ENCODE measurements around the gene SNTA1. TPM values are rescaled to one million over a fixed set of nuclear protein-coding genes. Genes with fewer than 3 reads are reported as not detected.

SNTA1 gene
- 2.2 TPM for polyA plus RNA-seq (2013, experiment 1 of 2)
- 2.7 TPM for polyA plus RNA-seq (2013, experiment 2 of 2)

DNA sequence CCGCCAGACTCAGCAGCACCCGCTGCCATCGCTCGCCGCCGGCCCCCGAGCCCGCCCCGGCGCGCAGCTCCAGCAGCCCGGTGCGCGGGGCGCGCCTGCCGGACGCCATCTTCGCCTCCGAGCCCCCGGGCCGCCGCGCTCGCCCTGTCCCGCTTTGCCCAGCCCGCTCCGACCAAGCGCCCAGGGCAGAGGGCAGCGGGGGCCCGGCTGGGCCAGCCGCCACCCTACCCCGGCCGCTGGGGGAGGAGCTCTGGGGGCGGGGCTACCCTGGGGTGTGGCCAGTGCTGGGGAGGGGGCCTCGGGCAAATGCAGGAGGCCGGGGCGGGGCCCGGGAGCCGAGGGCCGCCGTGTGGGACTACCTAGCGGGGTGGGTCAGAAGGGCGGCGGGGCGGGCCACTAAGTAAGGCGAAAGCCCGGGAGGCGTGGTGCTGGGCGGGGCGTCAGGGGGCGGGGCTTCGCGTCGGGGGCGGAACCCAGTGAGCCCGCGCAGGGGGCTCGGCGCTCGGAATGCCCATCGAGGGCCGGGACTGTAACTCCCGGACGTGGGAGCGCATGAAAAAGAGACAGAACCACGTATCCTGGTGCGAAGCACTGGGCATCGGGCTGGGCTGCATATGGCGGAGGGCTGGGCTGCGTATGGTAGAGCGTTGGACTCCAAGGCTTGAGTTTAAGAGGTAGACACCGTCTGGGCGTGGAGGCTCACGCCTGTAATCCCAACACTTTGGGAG lies at the start of gene SNTA1:
Gene SNTA1 (minus strand): TSS at position 252 of the 728 bp plus-strand sequence. CDS start 143 bp downstream, at position 109.
- no peak within 1 kb of the TSS for H3K18ac ChIP-seq (ENCODE audit: low read length)
- no peaks in the 10 kb centered on the region for H3K36me3 ChIP-seq (ENCODE audit: control insufficient read depth, insufficient read depth, low read length)
- no peak within 1 kb of the TSS for H4K8ac ChIP-seq (ENCODE audit: low read depth, low read length)
- no peak within 1 kb of the TSS for H3K23ac ChIP-seq (ENCODE audit: low read length)
- no peak within 1 kb of the TSS for H2BK120ac ChIP-seq (ENCODE audit: low read depth, low read length)
- no CpG with 5 or more reads among the region's 75 CpGs for WGBS (ENCODE audit: extremely low coverage, insufficient coverage, low lambda C conversion rate)
- H3K4me3 ChIP-seq (ENCODE audit: low read length): peak within 1 kb of the TSS; percentile 53
- no peak within 1 kb of the TSS for H2AK5ac ChIP-seq (ENCODE audit: low read length)
- H3K56ac ChIP-seq (ENCODE audit: low read length): peak within 1 kb of the TSS; percentile 80
- peak; percentile 95 for DNase-seq
- H3K4ac ChIP-seq (ENCODE audit: low read depth, low read length): no peak within 1 kb of the TSS
- peak within 1 kb of the TSS; percentile 82 for H3K4me2 ChIP-seq (ENCODE audit: low read length)
- no peak within 1 kb of the TSS for H2BK5ac ChIP-seq (ENCODE audit: low read length)
- no peaks in the 10 kb centered on the region for H3K79me2 ChIP-seq (ENCODE audit: control insufficient read depth, insufficient read depth, low read length)
- H2BK15ac ChIP-seq (replicated peaks; ENCODE audit: low read depth): no peak within 1 kb of the TSS
- no peaks in the 10 kb centered on the region for H3K27me3 ChIP-seq (ENCODE audit: insufficient read depth, low read length, poor library complexity)
- H3K27ac ChIP-seq (ENCODE audit: low read depth, low read length): no peak within 1 kb of the TSS
- no peaks in the 10 kb centered on the region for H3K79me1 ChIP-seq (ENCODE audit: low read length)
- H3K4me1 ChIP-seq (ENCODE audit: control insufficient read depth, low read depth, low read length): peaks cover 3% of the 10 kb centered on the region
- H3K9ac ChIP-seq (ENCODE audit: low read length): peak within 1 kb of the TSS; percentile 73
- no peak within 1 kb of the TSS for H4K5ac ChIP-seq (ENCODE audit: low read length)

DNA sequence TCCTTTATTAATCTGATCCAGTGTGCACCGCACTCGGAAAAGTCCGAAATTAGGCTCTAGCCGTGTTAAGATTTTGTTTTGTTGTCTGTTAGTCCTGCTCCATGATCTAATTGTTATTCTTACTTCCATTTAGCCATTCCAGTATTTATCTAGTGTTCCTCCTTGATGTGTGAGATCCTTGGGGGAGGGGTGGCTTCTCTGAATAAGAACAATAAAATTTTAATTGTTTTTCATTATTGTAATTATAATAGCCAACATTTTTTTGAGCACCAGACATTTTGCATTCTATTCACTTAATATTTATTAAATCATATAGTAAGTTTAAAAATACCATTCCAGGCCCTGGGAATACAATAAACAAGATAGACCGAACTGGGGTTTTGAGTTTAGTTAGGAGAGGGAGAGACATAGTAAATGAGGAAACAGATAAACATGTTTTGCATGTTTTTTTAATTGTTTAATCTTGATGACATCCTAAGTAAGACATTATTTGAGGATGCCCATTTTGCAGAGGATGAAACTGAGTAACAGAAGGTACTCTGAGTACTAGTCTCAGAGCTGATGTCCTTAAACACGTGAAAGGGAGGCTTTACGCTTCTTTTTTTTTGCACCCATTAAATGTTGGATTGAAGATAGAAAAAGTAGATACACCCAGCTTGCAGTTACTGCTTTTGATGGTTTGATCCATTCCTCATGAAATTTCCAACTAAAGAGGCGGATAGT lies 47.5 kb upstream of the SNTA1 start:
- Histone ChIP-seq H4K5ac (ENCODE audit: low read length) (no peak overlapping the region), H2BK5ac (ENCODE audit: low read length) (no peak overlapping the region), H3K4me1 (ENCODE audit: control insufficient read depth, low read depth, low read length) (peaks cover 3% of the 10 kb centered on the region), H3K23ac (ENCODE audit: low read length) (no peak overlapping the region), H4K8ac (ENCODE audit: low read depth, low read length) (no peak overlapping the region), H3K79me1 (ENCODE audit: low read length) (peaks cover 4% of the 10 kb centered on the region), H3K79me2 (ENCODE audit: control insufficient read depth, insufficient read depth, low read length) (peaks cover 3% of the 10 kb centered on the region), H3K9ac (ENCODE audit: low read length) (peak overlapping the region; percentile 82), H2BK15ac (replicated peaks; ENCODE audit: low read depth) (no peak overlapping the region), H3K27me3 (ENCODE audit: insufficient read depth, low read length, poor library complexity) (no peaks in the 10 kb centered on the region), H3K4me3 (ENCODE audit: low read length) (peak overlapping the region; percentile 58), H3K56ac (ENCODE audit: low read length) (peak overlapping the region; percentile 83), H2BK120ac (ENCODE audit: low read depth, low read length) (no peak overlapping the region), H3K36me3 (ENCODE audit: control insufficient read depth, insufficient read depth, low read length) (no peaks in the 10 kb centered on the region), H3K18ac (ENCODE audit: low read length) (no peak overlapping the region), H3K4ac (ENCODE audit: low read depth, low read length) (no peak overlapping the region), H3K27ac (ENCODE audit: low read depth, low read length) (no peak overlapping the region), H3K4me2 (ENCODE audit: low read length) (peak overlapping the region; percentile 94), H2AK5ac (ENCODE audit: low read length) (no peak overlapping the region)
- WGBS (ENCODE audit: extremely low coverage, insufficient coverage, low lambda C conversion rate): no CpG with 5 or more reads among the region's 8 CpGs
- no peak for DNase-seq

DNA sequence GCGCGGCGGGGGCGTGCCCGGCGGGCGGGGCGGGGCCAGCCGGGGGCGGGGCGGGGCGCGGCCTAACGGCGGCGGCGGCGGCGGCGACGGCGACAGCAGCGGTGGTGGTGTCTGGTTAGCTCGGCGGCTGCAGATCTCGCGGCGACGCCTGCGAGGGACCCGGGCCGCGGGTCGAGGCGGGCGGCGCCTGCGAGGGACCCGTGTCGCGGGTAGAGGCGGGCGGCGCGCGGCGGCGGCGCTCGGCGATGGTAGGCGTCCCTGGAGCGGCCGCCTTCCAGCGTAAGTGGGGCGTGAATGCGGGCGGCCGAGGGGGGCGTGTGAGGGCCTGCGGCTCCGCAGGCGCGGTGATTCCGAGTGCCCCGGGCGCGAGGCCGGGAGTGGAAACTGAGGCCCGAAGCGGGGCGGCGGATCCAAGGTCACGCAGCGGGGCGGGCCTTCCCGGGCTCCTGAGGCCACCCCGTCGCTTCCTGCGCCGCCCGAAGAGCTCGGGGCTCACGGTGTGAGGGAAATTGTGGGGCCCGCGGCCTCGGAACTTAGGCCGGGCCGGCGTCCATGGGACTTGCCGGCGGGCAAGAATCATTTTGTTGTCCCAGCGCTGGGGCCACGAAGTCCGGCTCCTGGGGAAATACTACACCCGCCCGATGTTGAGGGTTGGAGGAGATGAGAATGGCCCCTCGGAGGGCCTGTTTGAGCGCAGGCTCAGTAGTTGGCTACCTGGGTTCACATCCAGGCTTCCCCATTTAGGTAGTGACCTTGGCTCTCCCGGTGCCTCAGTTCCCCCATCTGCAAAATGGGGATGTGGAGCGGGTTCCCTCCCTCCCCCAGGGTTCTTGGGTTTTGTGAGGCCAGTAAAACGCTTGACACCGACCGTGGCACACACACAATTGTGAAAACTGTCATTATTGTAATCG lies 46.7 kb upstream of the SNTA1 start, which contains the start of gene CBFA2T2:
Gene CBFA2T2 (plus strand): TSS at position 74 of the 911 bp plus-strand sequence. CDS start 172 bp downstream, at position 246.
- H3K27ac ChIP-seq (ENCODE audit: low read depth, low read length): peak within 1 kb of the TSS; percentile 83
- peaks cover 3% of the 10 kb centered on the region for H3K4me1 ChIP-seq (ENCODE audit: control insufficient read depth, low read depth, low read length)
- peaks cover 4% of the 10 kb centered on the region for H3K79me1 ChIP-seq (ENCODE audit: low read length)
- no peak within 1 kb of the TSS for H3K23ac ChIP-seq (ENCODE audit: low read length)
- peak within 1 kb of the TSS; percentile 88 for H4K8ac ChIP-seq (ENCODE audit: low read depth, low read length)
- H3K36me3 ChIP-seq (ENCODE audit: control insufficient read depth, insufficient read depth, low read length): no peaks in the 10 kb centered on the region
- H2AK5ac ChIP-seq (ENCODE audit: low read length): no peak within 1 kb of the TSS
- H2BK5ac ChIP-seq (ENCODE audit: low read length): no peak within 1 kb of the TSS
- DNase-seq: no peak
- H3K9ac ChIP-seq (ENCODE audit: low read length): peak within 1 kb of the TSS; percentile 82
- H3K79me2 ChIP-seq (ENCODE audit: control insufficient read depth, insufficient read depth, low read length): peaks cover 3% of the 10 kb centered on the region
- no peak within 1 kb of the TSS for H2BK120ac ChIP-seq (ENCODE audit: low read depth, low read length)
- H3K56ac ChIP-seq (ENCODE audit: low read length): peak within 1 kb of the TSS; percentile 83
- no peak within 1 kb of the TSS for H2BK15ac ChIP-seq (replicated peaks; ENCODE audit: low read depth)
- peak within 1 kb of the TSS; percentile 8 for H3K4ac ChIP-seq (ENCODE audit: low read depth, low read length)
- peak within 1 kb of the TSS; percentile 81 for H3K18ac ChIP-seq (ENCODE audit: low read length)
- no CpG with 5 or more reads among the region's 105 CpGs for WGBS (ENCODE audit: extremely low coverage, insufficient coverage, low lambda C conversion rate)
- H4K5ac ChIP-seq (ENCODE audit: low read length): no peak within 1 kb of the TSS
- H3K27me3 ChIP-seq (ENCODE audit: insufficient read depth, low read length, poor library complexity): no peaks in the 10 kb centered on the region
- H3K4me3 ChIP-seq (ENCODE audit: low read length): peak within 1 kb of the TSS; percentile 58
- peak within 1 kb of the TSS; percentile 94 for H3K4me2 ChIP-seq (ENCODE audit: low read length)

DNA sequence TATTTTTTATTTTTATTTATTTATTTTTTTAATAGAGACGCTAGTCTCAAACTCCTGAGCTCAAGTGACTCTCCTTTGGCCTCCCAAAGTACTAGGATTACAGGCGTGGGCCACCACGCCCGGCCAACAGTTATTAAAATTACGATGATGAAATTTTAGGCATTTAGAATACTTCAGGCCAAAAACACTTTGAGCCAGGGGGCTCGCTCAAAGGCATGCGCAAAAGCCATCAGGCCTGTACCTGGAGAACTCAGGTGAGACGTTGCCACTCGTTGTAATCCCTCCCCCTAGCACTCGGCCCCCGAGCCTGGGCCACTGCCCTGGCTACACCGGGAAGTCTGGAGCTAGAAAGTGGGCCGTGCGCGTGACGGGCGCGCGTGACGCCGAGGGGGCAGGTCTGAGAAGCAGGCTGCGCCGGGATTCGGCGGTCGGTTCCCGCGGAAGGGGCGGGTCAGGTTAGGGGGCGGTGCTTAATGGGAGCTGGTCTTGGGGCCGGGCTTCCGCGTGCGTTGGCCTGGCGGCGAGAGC lies 46.0 kb upstream of the SNTA1 start:
- Histone ChIP-seq H4K5ac (ENCODE audit: low read length) (no peak overlapping the region), H3K27ac (ENCODE audit: low read depth, low read length) (no peak overlapping the region), H3K9ac (ENCODE audit: low read length) (peak overlapping the region; percentile 66), H2BK120ac (ENCODE audit: low read depth, low read length) (no peak overlapping the region), H3K18ac (ENCODE audit: low read length) (no peak overlapping the region), H3K23ac (ENCODE audit: low read length) (no peak overlapping the region), H2BK15ac (replicated peaks; ENCODE audit: low read depth) (no peak overlapping the region), H3K36me3 (ENCODE audit: control insufficient read depth, insufficient read depth, low read length) (no peaks in the 10 kb centered on the region), H3K4ac (ENCODE audit: low read depth, low read length) (peak overlapping the region; percentile 8), H2BK5ac (ENCODE audit: low read length) (no peak overlapping the region), H3K27me3 (ENCODE audit: insufficient read depth, low read length, poor library complexity) (no peaks in the 10 kb centered on the region), H3K79me1 (ENCODE audit: low read length) (peaks cover 4% of the 10 kb centered on the region), H2AK5ac (ENCODE audit: low read length) (no peak overlapping the region), H4K8ac (ENCODE audit: low read depth, low read length) (peak overlapping the region; percentile 88), H3K4me3 (ENCODE audit: low read length) (peak overlapping the region; percentile 14), H3K79me2 (ENCODE audit: control insufficient read depth, insufficient read depth, low read length) (peaks cover 3% of the 10 kb centered on the region), H3K4me2 (ENCODE audit: low read length) (peak overlapping the region; percentile 23), H3K4me1 (ENCODE audit: control insufficient read depth, low read depth, low read length) (peaks cover 3% of the 10 kb centered on the region), H3K56ac (ENCODE audit: low read length) (peak overlapping the region; percentile 77)
- WGBS (ENCODE audit: extremely low coverage, insufficient coverage, low lambda C conversion rate): no CpG with 5 or more reads among the region's 36 CpGs
- DNase-seq: peak; percentile 96

Data from mesendoderm (in vitro differentiated cells).